Adrenal gland (tissue), 12 donors: Measurements from ENCODE around the gene FAM53B. TPM values are rescaled to one million over a fixed set of nuclear protein-coding genes. Genes with fewer than 3 reads are reported as not detected.

Experiments
- DNase-seq, 7 donors: peaks; one replicate each; pipeline ENCODE4 v3.0.0-alpha.2; 2019 to 2020
- H3K27ac ChIP-seq, 5 donors: fragments of 200-600 bp; sonication (generic) in 4 of 5; 1 replicate in 3 of 5; 2 replicates in 2 of 5; pipeline versions ENCODE4 v1.5.1 to v1.8.0; 2016 to 2020; ENCODE audit warnings: mild to moderate bottlenecking in 1 of 5
- H3K27me3 ChIP-seq: fragments of 200-600 bp; 2 replicates; pipeline ENCODE4 v1.8.0; 2021
- H3K36me3 ChIP-seq, 2 donors: fragments of 200-600 bp; replicated peaks in 1 of 2; 1 replicate in 1 of 2; 2 replicates in 1 of 2; pipeline versions ENCODE4 v1.5.1 to v1.8.0; 2018 to 2022
- H3K4me1 ChIP-seq, 2 donors: fragments of 200-600 bp; replicated peaks in 1 of 2; 1 replicate in 1 of 2; 2 replicates in 1 of 2; pipeline versions ENCODE4 v1.5.1 to v1.8.0; 2018 to 2021
- H3K4me3 ChIP-seq, 4 donors: fragments of 200-600 bp; sonication (generic) in 3 of 4; one replicate each; pipeline ENCODE4 v1.5.1; 2016 to 2018
- H3K9me3 ChIP-seq, 3 donors: fragments of 200-600 bp; sonication (generic) in 1 of 3; replicated peaks in 1 of 3; 1 replicate in 2 of 3; 2 replicates in 1 of 3; pipeline versions ENCODE4 v1.5.1 to v1.8.0; 2016 to 2021
- CTCF ChIP-seq, 6 experiments: fragments of 450-650 bp in 4 of 6; fragments of 200-600 bp in 2 of 6; sonication (generic) in 1 of 6; IDR thresholded peaks; 1 replicate in 5 of 6; 2 replicates in 1 of 6; pipeline versions ENCODE4 v1.5.1 to v1.8.0; 2016 to 2021; ENCODE audit warnings: antibody characterized with exemption in 6 of 6, mild to moderate bottlenecking in 2 of 6, moderate library complexity in 1 of 6
- POLR2A ChIP-seq, 2 donors: fragments of 450-650 bp; IDR thresholded peaks; one replicate each; pipeline ENCODE4 v1.6.1; 2017; ENCODE audit warnings: antibody characterized with exemption in 2 of 2, mild to moderate bottlenecking in 2 of 2, moderate library complexity in 1 of 2
- WGBS, 4 donors: extraction: QIAGEN DNeasy Blood & Tissue Kit in 2 of 4; methylation state at CpG; one replicate each; pipeline versions ENCODE4 v1.1.5 to v1.1.7; 2013 to 2017; 5-methylcytosine and 5-hydroxymethylcytosine counted together
- intact Hi-C, 2 donors: fragments of 100-400 bp; cut with DNase I; formaldehyde crosslinking; loops; one replicate each; pipeline versions ENCODE4 v1.14.1 to v1.15.0; 2022 to 2023
- polyA plus RNA-seq, 3 donors: library from polyadenylated mRNA; stranded (reverse); fragments of 200-250 nt in 2 of 3; fragments of 350-450 nt in 1 of 3; fragmentation: Illumina TruSeq in 1 of 3; extraction: RNeasy Lipid Tissue Mini Kit (QIAGEN cat#74804) in 1 of 3; gene quantifications; one replicate each; pipeline ENCODE4 v1.2.3, GENCODE V29; 2013 to 2014
- total RNA-seq, 9 donors: library from RNA; depleted of rRNA in 4 of 9; stranded (reverse); fragments of >200 nt in 4 of 9; fragments of 120-200 nt in 1 of 9; fragmentation: NEBNext Ultra II Directional in 1 of 9; extraction: Animal tissue kit (Norgen Biotek cat#: 25700) in 1 of 9; gene quantifications; one replicate each; pipeline versions ENCODE4 v1.1.0 to v1.2.4, GENCODE V29; 2013 to 2023
- donor health status: healthy with polysubstance abuse.
- donor health status: Bipolar disorder and iron deficiency.
- donor health status: DM: yes; HTN: yes; CAD: no.
- donor health status: DM: no; HTN: no; CAD: no.
- donor health status: DM: no; HTN: no; CAD: no.
- donor health status: DM: yes; HTN: yes; CAD: no.

FAM53B gene
- total and polyA plus RNA-seq, 12 donors = 15.1 to 90.9 (median 65.5) TPM

GRCh38 chr10:124701881-124702656 lies 42.1 kb downstream of the FAM53B start:
- peak; percentile 82 to 92 (median 88) for DNase-seq
- 11 to 22% (median 13%) methylated on average over 11 to 13 of the region's 13 CpGs for WGBS, 4 donors
- no peaks in the 10 kb centered on the region for H3K27me3 ChIP-seq
- TF ChIP-seq POLR2A (IDR thresholded peaks at IDR 0.05) (no peak), CTCF (IDR thresholded peaks at IDR 0.05) (peak in 2 of 6 experiments; percentile 5 to 7)
- no peaks in the 10 kb centered on the region for H3K9me3 ChIP-seq
- intact Hi-C loops = loop anchor here in 1 of 2 donors (5.0 kb wide), 1 partner anchor 35 kb away; no protein-coding TSS in a partner anchor
- no peak overlapping the region for H3K4me3 ChIP-seq
- peaks cover 0 to 15% of the 10 kb centered on the region in 2 donors for H3K36me3 ChIP-seq
- H3K27ac ChIP-seq = peak overlapping the region; percentile 94 to 98 (median 95)
- H3K4me1 ChIP-seq = peaks cover 75 to 100% of the 10 kb centered on the region in 2 donors

- 4 to 11% (median 7%) methylated on average over 6 of the region's 6 CpGs for WGBS, 4 donors
- H3K9me3 ChIP-seq = no peaks in the 10 kb centered on the region
- H3K4me3 ChIP-seq = no peak overlapping the region
- peak; percentile 90 to 98 (median 97) for DNase-seq
- H3K27me3 ChIP-seq = no peaks in the 10 kb centered on the region
- TF ChIP-seq POLR2A (IDR thresholded peaks at IDR 0.05) = peak in 1 of 2 donors; percentile 61
- no peak for TF ChIP-seq CTCF (IDR thresholded peaks at IDR 0.05)
- peak overlapping the region; percentile 75 to 98 (median 95) for H3K27ac ChIP-seq
- intact Hi-C loops = loop anchor here in 1 of 2 donors (5.0 kb wide), 1 partner anchor 36 kb away; no protein-coding TSS in a partner anchor
- peaks cover 0 to 15% of the 10 kb centered on the region in 2 donors for H3K36me3 ChIP-seq
- H3K4me1 ChIP-seq = peaks cover 75 to 100% of the 10 kb centered on the region in 2 donors
These were observed 42.7 kb downstream of the FAM53B start for GRCh38 chr10:124701435-124701834.

- no peaks in the 10 kb centered on the region for H3K27me3 ChIP-seq
- intact Hi-C loops = loop anchor here in 1 of 2 donors (5.0 kb wide), 1 partner anchor 36 kb away; no protein-coding TSS in a partner anchor
- H3K4me3 ChIP-seq = no peak overlapping the region
- WGBS, 4 donors = 54 to 64% methylated on average over 1 of the region's 1 CpG; no CpG with 5 or more reads in 2 of the 4 donors
- H3K36me3 ChIP-seq = peaks cover 0 to 11% of the 10 kb centered on the region in 2 donors
- H3K27ac ChIP-seq = peak overlapping the region; percentile 75 to 98 (median 95)
- H3K4me1 ChIP-seq = peaks cover 75 to 100% of the 10 kb centered on the region in 2 donors
- no peak for DNase-seq
- H3K9me3 ChIP-seq = no peaks in the 10 kb centered on the region
- no peak for TF ChIP-seq POLR2A (IDR thresholded peaks at IDR 0.05)
- TF ChIP-seq CTCF (IDR thresholded peaks at IDR 0.05) = no peak
These were observed 43.2 kb downstream of the FAM53B start for GRCh38 chr10:124701038-124701365.

GRCh38 chr10:124700293-124701037 lies 43.7 kb downstream of the FAM53B start:
- DNase-seq = no peak
- Histone ChIP-seq H3K36me3 (peaks cover 0 to 7% of the 10 kb centered on the region in 2 donors), H3K4me1 (peaks cover 72 to 100% of the 10 kb centered on the region in 2 donors), H3K4me3 (no peak overlapping the region), H3K27ac (peak overlapping the region; percentile 75 to 98 (median 95)), H3K9me3 (no peaks in the 10 kb centered on the region), H3K27me3 (no peaks in the 10 kb centered on the region)
- intact Hi-C loops = loop anchor here in 1 of 2 donors (5.0 kb wide), 1 partner anchor 37 kb away; no protein-coding TSS in a partner anchor
- WGBS, 4 donors = 68 to 71% (median 70%) methylated on average over 26 of the region's 26 CpGs
- TF ChIP-seq CTCF (IDR thresholded peaks at IDR 0.05) (no peak), POLR2A (IDR thresholded peaks at IDR 0.05) (no peak)
